B cell (primary cell): ENCODE results near the gene TLR9. TPM values are rescaled to one million over a fixed set of nuclear protein-coding genes. Genes with fewer than 3 reads are reported as not detected.

ENCODE experiments used
- ATAC-seq: fragments of 200-7000 bp; cut with Tn5 transposase; one replicate; pipeline ENCODE4 v1.10.0; 2021; ENCODE audit warnings: low read depth, mild to moderate bottlenecking, moderate number of reproducible peaks, moderate library complexity
- CTCF ChIA-PET: fragments of 350-600 bp; sonication (Branson Sonifier 250); formaldehyde crosslinking; loops from one replicate; lab custom pipeline; 2021; ENCODE audit warnings: antibody characterized with exemption, inconsistent platforms; lab: Charles Lee
- POLR2A ChIA-PET: fragments of 350-600 bp; sonication (Branson Sonifier 250); formaldehyde crosslinking; loops from one replicate; lab custom pipeline; 2021; ENCODE audit warnings: antibody characterized with exemption; lab: Charles Lee
- DNase-seq: peaks from one replicate; pipeline ENCODE4 v3.0.0; 2013
- H2AFZ ChIP-seq: 2 replicates; pipeline ENCODE4 v1.6.1; 2012; ENCODE audit warnings: mild to moderate bottlenecking, low read depth, low read length; ENCODE audit not compliant: insufficient read depth, poor library complexity, severe bottlenecking
- H3K27ac ChIP-seq, 2 donors: 1 replicate in 1 of 2; 2 replicates in 1 of 2; pipeline ENCODE4 v1.5.1; 2012 to 2013; ENCODE audit warnings: low read length in 2 of 2, mild to moderate bottlenecking in 2 of 2, moderate library complexity in 1 of 2
- H3K27me3 ChIP-seq, 4 experiments: fragments of 200-600 bp in 1 of 4; sonication (generic) in 1 of 4; replicated peaks in 1 of 4; 1 replicate in 2 of 4; 2 replicates in 2 of 4; pipeline versions ENCODE4 v1.6.1 to v1.7.0; 2013 to 2016; ENCODE audit warnings: low read length in 3 of 4, mild to moderate bottlenecking in 2 of 4, mixed read lengths in 1 of 4, moderate library complexity in 1 of 4; ENCODE audit not compliant: insufficient read depth in 4 of 4, control insufficient read depth in 3 of 4; ENCODE audit errors: control extremely low read depth in 1 of 4
- H3K36me3 ChIP-seq, 2 experiments: replicated peaks in 1 of 2; 1 replicate in 1 of 2; 2 replicates in 1 of 2; pipeline versions ENCODE4 v1.6.1 to v1.7.1; 2013; ENCODE audit warnings: low read length in 1 of 2; ENCODE audit not compliant: insufficient read depth in 2 of 2, control insufficient read depth in 1 of 2; ENCODE audit errors: control extremely low read depth in 1 of 2, extremely low read depth in 1 of 2
- H3K4me1 ChIP-seq, 2 donors: fragments of 200-600 bp in 1 of 2; sonication (generic) in 1 of 2; 1 replicate in 1 of 2; 2 replicates in 1 of 2; pipeline versions ENCODE4 v1.5.1 to v1.6.1; 2013 to 2017; ENCODE audit warnings: low read length in 2 of 2; ENCODE audit not compliant: control insufficient read depth in 2 of 2, insufficient read depth in 2 of 2
- H3K4me2 ChIP-seq: replicated peaks from 2 replicates; pipeline ENCODE3; 2012; ENCODE audit warnings: mild to moderate bottlenecking, low read depth, low read length; ENCODE audit not compliant: poor library complexity, severe bottlenecking
- H3K4me3 ChIP-seq, 5 experiments: fragments of 200-600 bp in 1 of 5; sonication (generic) in 1 of 5; 1 replicate in 3 of 5; 2 replicates in 2 of 5; pipeline versions ENCODE4 v1.5.1 to v1.7.0; 2011 to 2016; ENCODE audit warnings: low read length in 4 of 5, mild to moderate bottlenecking in 4 of 5, low read depth in 2 of 5, control low read depth in 1 of 5, moderate library complexity in 1 of 5; ENCODE audit not compliant: insufficient read depth in 1 of 5; ENCODE audit errors: control extremely low read depth in 1 of 5, extremely low read depth in 1 of 5
- H3K79me2 ChIP-seq: fragments of 200-600 bp; sonication (generic); one replicate; pipeline ENCODE4 v1.6.0; 2016; ENCODE audit warnings: low read length; ENCODE audit not compliant: control insufficient read depth, insufficient read depth
- H3K9ac ChIP-seq: fragments of 200-600 bp; sonication (generic); 2 replicates; pipeline ENCODE4 v1.6.1; 2017; ENCODE audit warnings: mild to moderate bottlenecking, low read length, moderate library complexity
- H3K9me3 ChIP-seq, 3 donors: one replicate each; pipeline versions ENCODE4 v1.6.1 to v1.7.1; 2013; ENCODE audit warnings: low read length in 2 of 3; ENCODE audit not compliant: control insufficient read depth in 2 of 3, insufficient read depth in 1 of 3; ENCODE audit errors: control extremely low read depth in 1 of 3
- H4K20me1 ChIP-seq: 2 replicates; pipeline ENCODE4 v1.6.0; 2012; ENCODE audit warnings: mild to moderate bottlenecking, low read length; ENCODE audit not compliant: insufficient read depth, control insufficient read depth, poor library complexity, severe bottlenecking
- H3K27ac Mint-ChIP-seq: one replicate; pipeline ENCODE4 v1.8.0; 2021; ENCODE audit warnings: mixed read lengths
- H3K27me3 Mint-ChIP-seq: one replicate; pipeline ENCODE4 v1.8.0; 2021; ENCODE audit warnings: mixed read lengths
- H3K4me1 Mint-ChIP-seq: one replicate; pipeline ENCODE4 v1.8.0; 2021; ENCODE audit warnings: mixed read lengths
- H3K4me3 Mint-ChIP-seq: one replicate; pipeline ENCODE4 v1.8.0; 2021; ENCODE audit warnings: mixed read lengths
- H3K9me3 Mint-ChIP-seq: one replicate; pipeline ENCODE4 v1.8.0; 2022; ENCODE audit warnings: mixed read lengths; ENCODE audit not compliant: insufficient read depth
- EZH2 ChIP-seq: IDR thresholded peaks from 2 replicates; pipeline ENCODE4 v1.6.1; 2012; ENCODE audit warnings: borderline replicate concordance, low read depth, mild to moderate bottlenecking, moderate library complexity, low read length; ENCODE audit not compliant: insufficient read depth, poor library complexity, severe bottlenecking
- WGBS: methylation state at CpG from one replicate; pipeline ENCODE4 v1.1.5; 2013; ENCODE audit warnings: missing lambda C conversion rate; ENCODE audit not compliant: insufficient coverage; 5-methylcytosine and 5-hydroxymethylcytosine counted together
- intact Hi-C: fragments of 100-400 bp; cut with micrococcal nuclease; formaldehyde crosslinking; loops from one replicate; pipeline ENCODE4 v1.10.0; 2022
- polyA plus RNA-seq: library from polyadenylated mRNA; depleted of rRNA; stranded (reverse); fragments of >200 nt; gene quantifications from 2 replicates; pipeline ENCODE4 v1.2.3, GENCODE V29; 2012
- total RNA-seq, 2 donors: library from RNA; stranded (reverse); fragments of 120-200 nt in 1 of 2; gene quantifications; 1 replicate in 1 of 2; 2 replicates in 1 of 2; pipeline versions ENCODE4 v1.2.3 to v1.2.4, GENCODE V29; 2013 to 2022
- TF ChIP-seq, protein P1 (sequence below): fragments of 200-600 bp; IDR thresholded peaks from one replicate; pipeline ENCODE4 v1.8.0; 2022; ENCODE audit warnings: antibody characterized with exemption, mild to moderate bottlenecking

Gene TLR9
- total and polyA plus RNA-seq, 2 donors (not counting 1 experiment from before 2014, with no cell fraction given), result 3.7 to 21.0 TPM

DNA sequence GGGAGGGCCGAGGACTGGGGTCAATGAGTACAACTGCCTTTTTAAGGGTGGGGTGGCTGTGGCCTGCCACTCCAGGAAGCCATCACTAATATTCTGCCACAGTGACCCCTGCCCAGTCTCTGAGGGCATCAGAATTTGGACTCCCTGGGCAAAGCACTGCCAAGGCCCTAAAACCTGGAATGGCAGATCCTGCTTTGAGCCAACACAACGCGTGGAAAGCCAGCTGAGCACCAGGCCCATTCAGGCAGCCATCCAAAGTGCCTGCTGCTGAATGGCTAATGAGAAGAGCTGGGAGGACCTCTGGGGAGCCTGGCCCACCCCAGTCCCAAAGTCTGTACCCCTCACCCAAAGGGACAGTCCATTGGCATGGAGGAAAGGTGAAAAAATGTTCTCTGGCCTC, 8.5 kb upstream of the TLR9 start:
- no peak for DNase-seq
- Histone ChIP-seq H3K79me2 (peaks cover 95% of the 10 kb centered on the region), H3K27me3 (no peaks in the 10 kb centered on the region), H3K4me1 (peaks cover 29 to 53% of the 10 kb centered on the region in 2 donors), H2AFZ (no peak overlapping the region), H3K9ac (no peak overlapping the region), H3K36me3 (peaks cover 8 to 70% of the 10 kb centered on the region in 2 experiments), H4K20me1 (peaks cover 81% of the 10 kb centered on the region), H3K9me3 (no peaks in the 10 kb centered on the region), H3K27ac (peak overlapping the region in 1 of 2 donors; percentile 18), H3K4me2 (no peak overlapping the region), H3K4me3 (no peak overlapping the region)
- Mint-ChIP-seq H3K27me3 (no peaks in the 10 kb centered on the region), H3K27ac (no peak overlapping the region), H3K9me3 (no peaks in the 10 kb centered on the region), H3K4me1 (peaks cover 51% of the 10 kb centered on the region), H3K4me3 (no peak overlapping the region)
- WGBS, result 98% methylated on average over 3 of the region's 3 CpGs
- no peak for ATAC-seq
- intact Hi-C loops, result no loop called here
- TF ChIP-seq, protein P1, sequence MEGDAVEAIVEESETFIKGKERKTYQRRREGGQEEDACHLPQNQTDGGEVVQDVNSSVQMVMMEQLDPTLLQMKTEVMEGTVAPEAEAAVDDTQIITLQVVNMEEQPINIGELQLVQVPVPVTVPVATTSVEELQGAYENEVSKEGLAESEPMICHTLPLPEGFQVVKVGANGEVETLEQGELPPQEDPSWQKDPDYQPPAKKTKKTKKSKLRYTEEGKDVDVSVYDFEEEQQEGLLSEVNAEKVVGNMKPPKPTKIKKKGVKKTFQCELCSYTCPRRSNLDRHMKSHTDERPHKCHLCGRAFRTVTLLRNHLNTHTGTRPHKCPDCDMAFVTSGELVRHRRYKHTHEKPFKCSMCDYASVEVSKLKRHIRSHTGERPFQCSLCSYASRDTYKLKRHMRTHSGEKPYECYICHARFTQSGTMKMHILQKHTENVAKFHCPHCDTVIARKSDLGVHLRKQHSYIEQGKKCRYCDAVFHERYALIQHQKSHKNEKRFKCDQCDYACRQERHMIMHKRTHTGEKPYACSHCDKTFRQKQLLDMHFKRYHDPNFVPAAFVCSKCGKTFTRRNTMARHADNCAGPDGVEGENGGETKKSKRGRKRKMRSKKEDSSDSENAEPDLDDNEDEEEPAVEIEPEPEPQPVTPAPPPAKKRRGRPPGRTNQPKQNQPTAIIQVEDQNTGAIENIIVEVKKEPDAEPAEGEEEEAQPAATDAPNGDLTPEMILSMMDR, result no peak
- no peak for TF ChIP-seq EZH2
- CTCF ChIA-PET, result interaction anchor here (0.8 to 18.5 kb wide), 6 partner anchors 12 to 233 kb away, joined by 4 to 237 read pairs (median 31); partner anchors contain the start of genes TLR9 and WDR82
- POLR2A ChIA-PET, result interaction anchor here (0.7 to 1.0 kb wide), 5 partner anchors 9 to 103 kb away, joined by 3 to 11 read pairs (median 4); partner anchors contain the start of genes TLR9 and WDR82

DNA sequence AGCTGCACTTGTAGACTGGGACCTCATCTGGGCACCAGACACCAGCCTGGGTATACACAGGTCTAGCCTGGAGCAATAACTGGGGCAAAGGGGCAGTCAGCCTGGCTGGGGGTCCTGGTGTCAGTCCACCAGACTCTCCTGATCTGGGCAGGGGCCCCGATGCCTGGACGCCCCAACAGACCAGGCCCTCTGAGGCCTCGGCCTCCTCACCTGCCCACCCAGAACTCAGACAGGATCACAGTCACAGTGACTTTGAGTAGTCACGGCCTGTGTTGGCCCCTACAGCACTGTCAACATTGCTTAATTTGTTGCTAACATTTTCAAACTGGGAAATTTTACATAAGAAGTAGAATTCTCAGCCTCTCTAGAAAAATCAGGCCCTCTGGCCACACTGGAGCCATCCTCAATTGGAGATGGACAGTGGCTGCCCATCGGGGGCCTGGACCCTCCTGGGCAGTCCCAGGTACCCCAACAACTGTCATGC, 7.7 kb upstream of the TLR9 start:
- H3K4me3 Mint-ChIP-seq, result no peak overlapping the region
- no peak for TF ChIP-seq EZH2
- TF ChIP-seq, protein P1, result no peak
- H3K27ac Mint-ChIP-seq, result no peak overlapping the region
- peaks cover 77% of the 10 kb centered on the region for H4K20me1 ChIP-seq
- POLR2A ChIA-PET, result interaction anchor here (0.7 to 2.3 kb wide), 3 partner anchors 11 to 36 kb away, joined by 3 to 11 read pairs (median 9); no protein-coding TSS in a partner anchor
- H3K4me2 ChIP-seq, result no peak overlapping the region
- peaks cover 46% of the 10 kb centered on the region for H3K4me1 Mint-ChIP-seq
- H3K9me3 ChIP-seq, result no peaks in the 10 kb centered on the region
- H3K4me1 ChIP-seq, result peaks cover 26 to 48% of the 10 kb centered on the region in 2 donors
- CTCF ChIA-PET, result interaction anchor here (1.3 to 18.5 kb wide), 11 partner anchors 9 to 232 kb away, joined by 4 to 237 read pairs (median 12); partner anchors contain the start of genes TLR9 and WDR82
- intact Hi-C loops, result no loop called here
- peaks cover 8 to 78% of the 10 kb centered on the region in 2 experiments for H3K36me3 ChIP-seq
- peaks cover 87% of the 10 kb centered on the region for H3K79me2 ChIP-seq
- no peaks in the 10 kb centered on the region for H3K27me3 ChIP-seq
- no peaks in the 10 kb centered on the region for H3K9me3 Mint-ChIP-seq
- DNase-seq (peak; percentile 9), ATAC-seq (no peak)
- no peaks in the 10 kb centered on the region for H3K27me3 Mint-ChIP-seq
- H3K27ac ChIP-seq, result no peak overlapping the region
- H2AFZ ChIP-seq, result no peak overlapping the region
- WGBS, result 96% methylated on average over 4 of the region's 5 CpGs
- H3K9ac ChIP-seq, result no peak overlapping the region
- H3K4me3 ChIP-seq, result no peak overlapping the region
